Stomach (tissue), 9 donors: ENCODE data around the gene ARID3A. TPM values are rescaled to one million over a fixed set of nuclear protein-coding genes. Genes with fewer than 3 reads are reported as not detected.
"Not testable (repeated sequence)": the region's sequence is repeated elsewhere in the genome, so short reads cannot be mapped to it uniquely, and the experiment has no call there.

Experiments
- DNase-seq, 2 donors: peaks; one replicate each; pipeline versions ENCODE4 v3.0.0 to v3.0.0-alpha.2; 2013 to 2019
- H3K27ac ChIP-seq, 5 donors: fragments of 200-600 bp in 4 of 5; sonication (generic) in 4 of 5; one replicate each; pipeline ENCODE4 v1.5.1; 2013 to 2019; ENCODE audit warnings: mild to moderate bottlenecking in 1 of 5, moderate library complexity in 1 of 5
- H3K27me3 ChIP-seq, 3 donors: fragments of 200-600 bp; sonication (generic); one replicate each; pipeline ENCODE4 v1.5.1; 2017 to 2019; ENCODE audit warnings: mixed run types in 1 of 3
- H3K36me3 ChIP-seq, 4 donors: fragments of 200-600 bp; sonication (generic); 1 replicate in 3 of 4; 2 replicates in 1 of 4; pipeline ENCODE4 v1.5.1; 2016 to 2019
- H3K4me1 ChIP-seq, 4 donors: fragments of 200-600 bp; sonication (generic); one replicate each; pipeline ENCODE4 v1.5.1; 2016 to 2019
- H3K4me3 ChIP-seq, 4 donors: fragments of 200-600 bp; sonication (generic) in 3 of 4; one replicate each; pipeline ENCODE4 v1.5.1; 2016 to 2019; ENCODE audit warnings: mild to moderate bottlenecking in 1 of 4
- H3K9me3 ChIP-seq, 4 donors: fragments of 200-600 bp; sonication (generic); one replicate each; pipeline ENCODE4 v1.5.1; 2016 to 2019
- CTCF ChIP-seq, 7 experiments: fragments of 450-650 bp in 4 of 7; fragments of 200-600 bp in 3 of 7; sonication (generic) in 3 of 7; IDR thresholded peaks; one replicate each; pipeline ENCODE4 v1.5.1; 2016 to 2019; ENCODE audit warnings: antibody characterized with exemption in 7 of 7, control low read depth in 2 of 7, mild to moderate bottlenecking in 1 of 7
- EP300 ChIP-seq: sonication (generic); formaldehyde crosslinking; IDR thresholded peaks from one replicate; pipeline ENCODE4 v1.6.1; 2017; ENCODE audit warnings: antibody characterized with exemption
- POLR2A ChIP-seq, 4 donors: fragments of 450-650 bp; IDR thresholded peaks; one replicate each; pipeline ENCODE4 v1.6.1; 2016; ENCODE audit warnings: antibody characterized with exemption in 4 of 4, control low read depth in 2 of 4, mild to moderate bottlenecking in 1 of 4, moderate library complexity in 1 of 4
- POLR2AphosphoS5 ChIP-seq, 3 donors: sonication (generic); formaldehyde crosslinking; IDR thresholded peaks; one replicate each; pipeline ENCODE4 v1.6.1; 2016; ENCODE audit warnings: antibody characterized with exemption in 3 of 3
- WGBS, 5 donors: extraction: QIAGEN DNeasy Blood & Tissue Kit in 3 of 5; methylation state at CpG; one replicate each; pipeline versions ENCODE4 v1.1.5 to v1.1.7; 2013 to 2018; 5-methylcytosine and 5-hydroxymethylcytosine counted together
- intact Hi-C: fragments of 100-400 bp; cut with DNase I; formaldehyde crosslinking; loops from one replicate; pipeline ENCODE4 v1.15.1; 2023; ENCODE audit warnings: low total_unique reads
- polyA plus RNA-seq, 3 donors: library from polyadenylated mRNA; stranded (reverse); fragments of 200-250 nt; gene quantifications; one replicate each; pipeline ENCODE4 v1.2.3, GENCODE V29; 2013
- total RNA-seq, 5 donors: library from RNA; depleted of rRNA; stranded (reverse); fragments of >200 nt; gene quantifications; one replicate each; pipeline versions ENCODE4 v1.1.0 to v1.2.3, GENCODE V29; 2014 to 2016
- donor health status: healthy with polysubstance abuse.
- donor health status: Bipolar disorder and iron deficiency.
- donor health status: healthy.

ARID3A gene
- total and polyA plus RNA-seq, 8 donors = 1.1 to 23.5 (median 2.1) TPM; not detected in 1

GRCh38 chr19:955803-956765, 30.2 kb downstream of the ARID3A start:
- H3K9me3 ChIP-seq = no peaks in the 10 kb centered on the region
- 56 to 82% (median 68%) methylated on average over 37 to 55 of the region's 55 CpGs for WGBS, 5 donors
- no peak overlapping the region for H3K4me3 ChIP-seq
- TF ChIP-seq POLR2AphosphoS5 (IDR thresholded peaks at IDR 0.05) (no peak), CTCF (IDR thresholded peaks at IDR 0.05) (no peak), EP300 (no peak), POLR2A (IDR thresholded peaks at IDR 0.05) (no peak)
- peaks cover 12 to 36% (median 25%) of the 10 kb centered on the region in 4 donors for H3K4me1 ChIP-seq
- intact Hi-C loops = no loop called here
- peak in 1 of 2 donors; percentile 86 for DNase-seq
- peaks cover 0 to 11% (median 9%) of the 10 kb centered on the region in 4 donors for H3K36me3 ChIP-seq
- H3K27me3 ChIP-seq = peaks cover 0 to 22% (median 6%) of the 10 kb centered on the region in 3 donors
- no peak overlapping the region for H3K27ac ChIP-seq

GRCh38 chr19:956766-957440, 31.1 kb downstream of the ARID3A start:
- 46 to 55% (median 50%) methylated on average over 16 to 27 of the region's 27 CpGs for WGBS, 5 donors
- Histone ChIP-seq H3K4me1 (peaks cover 12 to 36% (median 25%) of the 10 kb centered on the region in 4 donors), H3K27me3 (peaks cover 0 to 22% (median 6%) of the 10 kb centered on the region in 3 donors), H3K27ac (no peak overlapping the region), H3K9me3 (no peaks in the 10 kb centered on the region), H3K36me3 (peaks cover 0 to 16% (median 12%) of the 10 kb centered on the region in 4 donors), H3K4me3 (no peak overlapping the region)
- TF ChIP-seq CTCF (IDR thresholded peaks at IDR 0.05) (no peak), POLR2A (IDR thresholded peaks at IDR 0.05) (no peak), POLR2AphosphoS5 (IDR thresholded peaks at IDR 0.05) (no peak), EP300 (no peak)
- intact Hi-C loops = no loop called here
- DNase-seq = peak in 1 of 2 donors; percentile 83

- H3K4me3 ChIP-seq, H3K9me3 ChIP-seq, DNase-seq, intact Hi-C loops, H3K27ac ChIP-seq: not testable (repeated sequence)
- Histone ChIP-seq H3K36me3 (peaks cover 0 to 16% (median 12%) of the 10 kb centered on the region in 4 donors), H3K27me3 (peaks cover 0 to 19% (median 6%) of the 10 kb centered on the region in 3 donors), H3K4me1 (peaks cover 10 to 37% (median 26%) of the 10 kb centered on the region in 4 donors)
- WGBS, 5 donors = 79 to 96% (median 91%) methylated on average over 9 of the region's 9 CpGs
Measured at GRCh38 chr19:957578-957977, 31.7 kb downstream of the ARID3A start.

- Histone ChIP-seq H3K27me3 (peaks cover 0 to 3% (median 0%) of the 10 kb centered on the region in 3 donors), H3K4me1 (peaks cover 0 to 21% (median 14%) of the 10 kb centered on the region in 4 donors), H3K9me3 (no peaks in the 10 kb centered on the region), H3K36me3 (peaks cover 0 to 26% (median 16%) of the 10 kb centered on the region in 4 donors), H3K27ac (no peak overlapping the region), H3K4me3 (no peak overlapping the region)
- intact Hi-C loops = no loop called here
- TF ChIP-seq EP300 = no peak
- no peak for TF ChIP-seq POLR2AphosphoS5 (IDR thresholded peaks at IDR 0.05)
- TF ChIP-seq CTCF (IDR thresholded peaks at IDR 0.05) = no peak
- TF ChIP-seq POLR2A (IDR thresholded peaks at IDR 0.05) = no peak
- WGBS, 5 donors = 74 to 87% (median 81%) methylated on average over 36 of the region's 36 CpGs
- peak in 1 of 2 donors; percentile 54 for DNase-seq
Measured at GRCh38 chr19:958967-959855, 33.4 kb downstream of the ARID3A start.
